Measurements from ENCODE around the gene EFHD2.
"Not testable (repeated sequence)": the region's sequence is repeated elsewhere in the genome, so short reads cannot be mapped to it uniquely, and the experiment has no call there.

EFHD2 gene

DNA sequence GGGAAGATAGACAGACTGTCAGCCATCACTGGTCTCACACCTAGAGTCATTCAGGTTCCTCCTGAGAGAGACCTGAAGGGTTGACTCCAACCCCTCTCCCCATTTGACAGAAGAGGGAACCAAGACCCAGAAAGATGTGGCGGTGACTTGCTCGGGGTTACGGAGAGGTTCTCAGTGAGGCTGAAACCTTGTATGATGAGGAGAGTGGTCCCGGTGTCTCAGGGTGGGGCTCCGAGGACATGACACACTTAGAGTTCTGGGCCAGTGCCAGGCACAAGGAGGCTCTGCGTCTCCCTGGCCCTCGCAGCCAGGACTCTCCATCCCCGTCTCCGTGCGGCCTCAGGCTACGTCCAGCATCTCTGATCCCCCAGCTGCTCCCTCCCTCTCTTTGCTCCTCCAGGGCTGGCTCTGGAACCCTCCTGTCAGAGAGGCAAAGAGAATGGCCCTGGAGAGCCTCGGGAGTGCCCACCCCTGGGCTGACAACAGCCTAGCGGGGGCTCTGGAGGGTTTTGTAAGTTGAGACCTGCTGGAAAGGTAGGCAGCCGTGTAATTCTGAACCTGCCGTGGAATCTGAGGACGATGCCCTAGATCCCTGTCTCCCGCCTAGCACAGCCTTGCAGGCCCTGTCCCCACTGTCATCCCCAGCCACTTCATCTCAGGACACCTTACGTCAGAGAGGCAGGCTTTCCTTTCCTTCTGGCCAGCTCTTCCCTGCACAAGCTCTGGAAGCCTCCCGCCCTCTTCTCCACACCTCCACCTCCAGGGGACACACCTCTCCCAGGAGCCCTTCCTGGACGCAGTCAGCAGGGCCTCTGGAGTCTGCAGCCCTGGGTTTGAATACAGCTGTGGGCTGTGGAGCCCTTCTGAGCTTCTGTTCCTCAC is 4.1 kb downstream of the EFHD2 start:
- no peak for DNase-seq

DNA sequence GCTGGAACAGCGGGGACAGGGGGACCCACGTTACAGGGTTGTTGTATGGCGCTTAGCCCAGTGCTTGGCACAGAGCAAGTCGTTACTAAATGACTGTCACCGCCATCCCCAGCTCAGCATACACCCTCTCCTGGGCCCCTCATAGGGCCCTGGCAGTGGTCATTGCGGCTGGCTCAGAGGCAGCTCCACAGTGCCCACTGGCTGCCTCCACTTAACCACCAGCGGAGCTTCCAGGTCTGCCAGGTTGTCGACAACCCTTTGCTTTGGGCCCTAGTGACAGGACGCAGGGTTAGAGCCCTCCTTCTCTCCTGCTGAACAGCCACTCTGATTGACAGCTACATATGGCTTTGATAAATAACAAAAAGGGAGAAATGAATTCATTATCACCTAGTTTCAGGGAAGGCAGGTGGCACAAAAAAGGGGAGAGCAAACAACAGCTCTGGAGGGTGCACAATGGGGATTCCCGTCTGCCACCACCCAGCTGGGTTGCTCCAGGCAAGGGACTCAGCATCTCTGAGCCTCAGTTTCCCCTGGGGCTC is 4.8 kb downstream of the EFHD2 start:
- no peak for DNase-seq

DNA sequence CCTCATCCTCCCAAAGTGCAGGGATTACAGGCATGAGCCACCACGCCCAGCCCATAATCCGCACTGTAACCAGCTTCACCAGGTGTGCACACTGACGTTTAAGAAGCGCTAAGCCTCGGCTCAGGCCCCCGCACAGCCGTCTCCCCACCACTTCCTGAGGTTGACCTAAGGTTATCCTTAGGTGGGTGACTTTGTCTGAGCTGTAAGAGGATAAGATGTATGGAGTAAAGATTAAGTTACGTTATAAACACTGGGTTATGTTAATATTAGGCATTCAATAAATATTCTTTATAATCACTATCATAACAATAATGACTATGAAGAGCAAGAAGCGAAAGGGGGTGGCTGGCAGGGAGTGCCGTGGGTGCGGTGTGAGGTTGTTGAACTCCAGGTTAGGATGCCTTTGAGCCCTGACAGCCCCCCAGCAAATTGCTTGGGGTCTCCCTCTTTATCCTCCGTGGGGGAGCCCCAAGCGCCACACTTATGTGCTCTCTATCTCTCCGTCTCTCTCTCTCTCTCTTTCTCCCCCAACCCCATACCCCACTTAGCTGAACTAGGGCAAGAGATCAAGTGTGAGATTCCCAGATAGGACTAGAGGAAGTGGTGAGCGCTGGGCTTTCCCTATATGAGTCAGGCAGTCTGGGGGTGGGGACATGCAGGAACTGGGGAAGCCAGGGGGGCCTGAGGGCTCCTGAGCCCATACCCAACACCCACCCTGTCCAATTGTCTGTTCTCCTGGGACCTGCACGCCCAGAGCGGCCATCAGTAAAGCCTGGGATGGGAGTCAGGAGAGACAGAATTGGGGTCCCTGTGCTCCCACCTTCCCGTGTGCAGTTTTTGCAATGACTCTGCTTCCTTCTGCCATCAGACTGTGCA is 7.6 kb downstream of the EFHD2 start:
- peak; percentile 75 for DNase-seq

DNA sequence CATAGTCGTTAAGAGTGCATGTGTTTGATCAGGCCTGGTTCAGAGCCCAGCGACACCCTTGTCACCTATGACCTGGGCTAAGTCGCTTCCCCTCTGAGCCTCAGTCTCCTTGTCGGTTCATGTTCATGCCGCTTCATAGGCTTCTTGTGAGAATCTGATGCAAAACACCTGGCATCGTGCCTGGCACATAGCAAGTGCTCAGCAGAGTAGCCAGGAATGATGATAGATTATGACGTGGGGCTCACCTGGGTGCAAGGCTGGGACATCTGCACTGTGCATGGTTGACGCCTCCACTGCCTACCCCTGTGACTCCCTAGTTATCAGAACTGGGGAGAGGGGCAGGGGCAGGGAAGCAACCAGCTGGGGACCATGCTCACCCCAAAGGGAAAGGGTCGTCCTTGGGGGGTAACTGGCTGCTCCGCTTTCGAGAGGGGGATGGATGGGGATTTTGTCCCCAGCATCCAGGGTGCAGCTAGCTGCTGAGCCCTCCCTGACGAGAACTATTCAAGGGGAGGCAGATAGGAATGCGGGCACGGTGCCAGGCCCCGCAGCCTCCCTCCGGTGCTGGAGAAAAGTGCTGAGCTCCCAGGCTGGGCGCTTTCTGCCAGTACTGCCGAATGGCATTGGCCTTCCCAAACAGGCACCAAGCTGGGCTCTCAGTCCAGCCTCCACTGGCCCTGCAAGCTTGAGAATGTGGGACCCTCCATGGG is 9.3 kb downstream of the EFHD2 start:
- no peak for DNase-seq

GRCh38 chr1:15420853-15421465 is 11.3 kb downstream of the EFHD2 start:
- DNase-seq: no peak

DNA sequence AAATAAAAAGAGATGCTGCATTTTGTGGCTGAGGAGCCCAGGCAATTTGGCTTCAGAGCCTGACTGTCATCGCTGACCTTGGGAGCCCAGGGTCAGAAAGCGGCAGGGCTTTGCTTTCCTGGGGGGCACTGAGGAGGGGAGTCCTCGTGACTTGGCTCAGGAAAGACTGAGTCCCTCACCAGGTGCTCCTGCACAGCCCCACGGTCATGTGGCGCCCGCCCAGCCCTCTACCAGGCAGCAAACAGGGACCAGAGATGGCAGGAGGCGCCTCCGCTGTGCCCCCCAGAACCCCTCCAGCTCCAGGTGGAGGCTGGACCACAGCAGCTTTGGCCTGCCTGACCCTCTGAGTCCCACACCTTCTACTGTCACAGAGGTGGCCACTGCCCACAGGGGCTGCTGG is 13.2 kb downstream of the EFHD2 start:
- DNase-seq: no peak

- no peak for DNase-seq
These were observed 13.8 kb downstream of the EFHD2 start for GRCh38 chr1:15423355-15424077.

DNA sequence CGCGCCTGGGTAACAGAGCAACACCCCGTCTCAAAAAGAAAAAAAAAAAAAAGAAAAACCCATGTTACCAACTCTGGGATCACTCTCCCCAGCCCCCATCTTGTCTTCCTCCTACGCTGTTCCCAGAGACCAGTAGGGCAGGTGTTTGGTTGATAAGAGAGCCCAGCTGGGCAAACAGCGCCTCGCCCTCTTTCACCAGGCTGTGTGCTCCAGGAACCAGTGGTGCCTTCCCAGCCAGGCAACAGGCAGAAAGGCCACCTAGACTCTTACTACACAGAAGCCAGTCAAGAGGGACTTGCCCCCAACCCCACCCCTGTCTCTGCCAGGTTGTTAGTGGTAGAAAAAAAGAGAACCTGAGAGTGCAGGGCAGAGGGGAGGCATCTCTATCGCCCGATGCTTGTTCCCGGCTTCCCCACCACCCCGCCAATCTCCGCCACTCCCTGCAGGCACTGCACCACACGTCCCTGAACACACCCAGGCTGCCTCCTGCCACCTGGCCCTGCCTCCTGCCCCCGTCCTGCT is 14.5 kb downstream of the EFHD2 start:
- DNase-seq: no peak

DNA sequence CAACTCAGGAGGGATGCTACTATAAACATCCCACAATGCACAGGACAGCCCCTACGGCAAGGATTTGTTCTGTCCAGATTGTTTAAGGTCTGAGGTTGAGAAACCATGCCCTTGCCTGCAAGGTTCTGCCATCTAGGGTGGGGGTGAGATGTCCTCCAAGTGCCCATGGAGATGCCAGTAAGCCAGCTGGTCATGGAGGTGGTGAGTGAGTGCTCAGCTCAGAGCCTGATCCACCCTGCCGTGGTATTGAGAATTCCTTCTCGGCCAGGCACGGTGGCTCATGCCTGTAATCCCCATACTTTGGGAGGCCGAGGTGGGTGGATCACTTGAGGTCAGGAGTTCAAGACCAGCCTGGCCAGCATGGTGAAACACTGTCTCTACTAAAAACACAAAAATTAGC is 15.3 kb downstream of the EFHD2 start:
- no peak for DNase-seq

DNA sequence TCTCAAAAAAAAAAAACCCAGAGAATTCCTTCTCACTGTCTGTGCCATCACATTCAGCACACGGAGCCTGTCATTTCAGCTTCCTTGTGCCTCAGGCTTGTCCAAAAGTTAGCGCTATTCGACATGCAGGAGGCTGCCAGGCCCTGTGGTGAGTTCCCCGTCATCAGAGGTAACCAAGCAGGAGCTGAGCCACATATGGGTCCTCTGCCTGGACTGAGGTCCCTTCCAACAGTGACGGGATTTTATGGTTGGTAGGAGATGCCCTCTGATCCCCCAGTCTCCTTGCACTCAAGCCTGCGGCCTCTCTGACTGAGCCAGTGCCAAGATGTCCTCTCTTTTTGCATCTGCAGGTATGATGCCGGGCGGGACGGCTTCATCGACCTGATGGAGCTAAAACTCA is 15.8 kb downstream of the EFHD2 start:
- no peak for DNase-seq

DNA sequence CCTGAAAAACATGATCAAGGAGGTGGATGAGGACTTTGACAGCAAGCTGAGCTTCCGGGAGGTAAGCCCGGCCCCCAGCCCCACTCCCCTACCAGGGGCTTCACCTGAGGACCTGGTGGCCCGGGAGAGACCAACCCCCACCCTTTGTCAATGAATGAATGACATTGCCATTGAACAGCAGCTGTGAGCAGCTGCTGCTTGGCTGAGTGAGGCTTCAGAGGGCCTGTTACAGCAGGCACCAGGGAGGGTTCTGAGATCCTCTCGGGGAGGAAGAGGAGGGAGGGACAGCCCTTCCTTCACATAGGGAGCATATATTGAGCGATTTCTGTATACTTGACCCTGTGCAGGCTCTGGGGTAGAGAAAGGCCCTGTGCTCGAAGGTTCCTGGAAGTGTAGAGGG is 16.3 kb downstream of the EFHD2 start:
- no peak for DNase-seq

GRCh38 chr1:15426492-15427279 is 17.0 kb downstream of the EFHD2 start:
- no peak for DNase-seq

DNA sequence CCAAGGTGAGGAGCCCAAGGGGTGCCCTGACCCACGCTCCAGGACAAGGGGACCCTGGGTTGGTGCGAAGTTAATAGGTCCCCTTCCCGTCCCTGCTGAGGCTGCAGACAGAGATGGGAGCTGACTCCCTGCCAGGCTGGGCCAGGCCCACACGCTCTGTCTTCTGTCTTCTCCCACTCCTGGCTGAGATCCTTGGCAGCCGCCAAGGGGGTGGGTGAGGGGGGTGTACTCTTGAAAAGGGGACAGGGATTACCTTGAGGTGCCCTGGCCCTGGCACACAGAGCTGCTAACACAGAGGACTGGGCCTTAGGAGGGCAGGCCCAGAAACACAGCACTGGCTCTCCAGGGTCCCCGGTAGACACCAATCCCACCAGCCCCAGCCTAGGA is 17.6 kb downstream of the EFHD2 start:
- DNase-seq: no peak

GRCh38 chr1:15428252-15428651 is 18.6 kb downstream of the EFHD2 start:
- not testable (repeated sequence) for DNase-seq

GRCh38 chr1:15428815-15429435 is 19.2 kb downstream of the EFHD2 start:
- no peak for DNase-seq

DNA sequence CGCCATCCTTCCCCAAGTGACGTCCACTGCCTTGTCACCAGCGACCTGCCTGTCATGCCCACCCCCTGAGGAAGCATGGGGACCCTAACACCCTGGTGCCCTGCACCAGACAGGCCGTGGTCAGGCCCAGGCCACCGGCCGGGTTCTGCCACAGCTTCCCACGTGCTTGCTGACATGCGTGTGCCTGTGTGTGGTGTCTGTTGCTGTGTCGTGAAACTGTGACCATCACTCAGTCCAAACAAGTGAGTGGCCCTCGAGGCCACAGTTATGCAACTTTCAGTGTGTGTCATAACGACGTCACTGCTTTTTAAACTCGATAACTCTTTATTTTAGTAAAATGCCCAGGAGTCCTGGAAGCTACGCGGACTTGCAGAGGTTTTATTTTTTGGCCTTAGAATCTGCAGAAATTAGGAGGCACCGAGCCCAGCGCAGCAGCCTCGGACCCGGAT is 20.0 kb downstream of the EFHD2 start:
- no peak for DNase-seq

GRCh38 chr1:15430787-15431570 is 21.3 kb downstream of the EFHD2 start:
- peak; percentile 82 for DNase-seq

DNA sequence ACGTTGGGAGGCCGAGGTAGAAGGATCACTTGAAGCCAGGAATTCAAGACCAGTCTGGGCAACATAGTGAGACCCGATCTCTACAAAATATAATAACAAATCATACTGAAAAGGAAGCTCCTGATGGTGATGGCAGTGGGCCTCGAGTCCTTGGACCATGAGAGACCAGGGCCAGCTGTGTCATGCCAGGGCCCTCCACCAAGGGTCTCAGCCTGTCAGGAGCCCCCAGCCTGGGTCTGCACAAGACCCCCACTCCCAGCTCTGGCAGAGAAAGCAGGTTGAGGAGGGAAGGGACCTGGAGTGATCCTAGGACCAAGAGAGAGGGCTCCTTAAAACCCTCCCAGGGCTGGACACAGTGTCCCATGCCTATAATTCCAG is 21.9 kb downstream of the EFHD2 start:
- no peak for DNase-seq

GRCh38 chr1:15432324-15432723 is 22.6 kb downstream of the EFHD2 start:
- DNase-seq: no peak

Data from CD4-positive, alpha-beta T cell treated with Interleukin-17A for 4 hours (primary cell).